ENCODE data around the gene WNT5A.

WNT5A gene

GRCh38 chr3:55486857-55487380 is at the start of gene WNT5A:
Gene WNT5A, minus strand, starts transcription at chr3:55487306. Its CDS starts 321 bp downstream, at chr3:55486985.
- no peak for FAIRE-seq

GRCh38 chr3:55534876-55535275 is 47.8 kb upstream of the WNT5A start:
- FAIRE-seq = no peak

- FAIRE-seq = no peak
These were observed 45.7 kb upstream of the WNT5A start for GRCh38 chr3:55532806-55533205.

- FAIRE-seq = no peak
These were observed 44.2 kb upstream of the WNT5A start for GRCh38 chr3:55531321-55531720.

GRCh38 chr3:55527361-55527760 is 40.3 kb upstream of the WNT5A start:
- FAIRE-seq = no peak

GRCh38 chr3:55526332-55527030 is 39.4 kb upstream of the WNT5A start:
- no peak for FAIRE-seq

- FAIRE-seq = no peak
These were observed 38.3 kb upstream of the WNT5A start for GRCh38 chr3:55525436-55525835.

GRCh38 chr3:55524565-55525244 is 37.6 kb upstream of the WNT5A start:
- FAIRE-seq = peak; percentile 46

- FAIRE-seq = no peak
These were observed 36.4 kb upstream of the WNT5A start for GRCh38 chr3:55523471-55523870.

GRCh38 chr3:55521738-55522421 is 34.8 kb upstream of the WNT5A start:
- no peak for FAIRE-seq

- no peak for FAIRE-seq
These were observed 34.1 kb upstream of the WNT5A start for GRCh38 chr3:55521064-55521737.

GRCh38 chr3:55519019-55519418 is 31.9 kb upstream of the WNT5A start:
- FAIRE-seq = no peak

GRCh38 chr3:55518451-55518850 is 31.3 kb upstream of the WNT5A start:
- peak; percentile 80 for FAIRE-seq

GRCh38 chr3:55516392-55517030 is 29.4 kb upstream of the WNT5A start:
- FAIRE-seq = no peak

- no peak for FAIRE-seq
These were observed 28.6 kb upstream of the WNT5A start for GRCh38 chr3:55515550-55516246.

GRCh38 chr3:55514962-55515361 is 27.9 kb upstream of the WNT5A start:
- no peak for FAIRE-seq

GRCh38 chr3:55512571-55513343 is 25.7 kb upstream of the WNT5A start:
- FAIRE-seq = no peak

- peak; percentile 88 for FAIRE-seq
These were observed 24.9 kb upstream of the WNT5A start for GRCh38 chr3:55511895-55512570.

GRCh38 chr3:55508335-55508734 is 21.2 kb upstream of the WNT5A start:
- FAIRE-seq = no peak

- no peak for FAIRE-seq
These were observed 20.7 kb upstream of the WNT5A start for GRCh38 chr3:55507808-55508207.
